ENCODE results near the gene CHN1. TPM values are rescaled to one million over a fixed set of nuclear protein-coding genes. Genes with fewer than 3 reads are reported as not detected.

CHN1 gene
- total RNA-seq, 6 donors from 2014 or later, result 7.2 to 27.1 (median 11.0) TPM

GRCh38 chr2:174748948-174749347, 256.2 kb downstream of the CHN1 start:
- Histone ChIP-seq H3K4me1 (no peaks in the 10 kb centered on the region), H3K27ac (no peak overlapping the region), H3K36me3 (no peaks in the 10 kb centered on the region), H3K27me3 (no peaks in the 10 kb centered on the region), H3K4me3 (no peak overlapping the region), H3K9me3 (no peaks in the 10 kb centered on the region)
- ATAC-seq (ENCODE audit: low FRiP score in 2 of 2) (peak; percentile 65 to 86), DNase-seq (peak in 1 of 2 donors; percentile 38)
- no peak for TF ChIP-seq POLR2AphosphoS5 (IDR thresholded peaks at IDR 0.05)
- peak; percentile 24 to 73 (median 58) for TF ChIP-seq CTCF (IDR thresholded peaks at IDR 0.05)
- WGBS, 2 donors, result 0 to 3% methylated on average over 4 of the region's 4 CpGs

Small RNAs within 50 kb of the gene (small RNA-seq; reads per million reads assigned to genes)
- gene RNU6-1290P (0 reads per million in 4 donors), gene RNU6-763P (0 reads per million in 4 donors)

Other genes starting within 250 kb of the CHN1 start
- under 1 TPM in 1 of 6 donors, not detected in 5; 0.17 TPM for gene CHRNA1, start 240.9 kb downstream of the CHN1 start, total RNA-seq
- 10 to 100 TPM; 16.6 to 63.4 (median 35.6) TPM for gene ATF2, start 162.8 kb upstream of the CHN1 start, total RNA-seq
- 100 to 1,000 TPM in 3 of 6 donors, 10 to 100 TPM in 3; 14.8 to 164 (median 107) TPM for gene ATP5MC3, start 176.3 kb upstream of the CHN1 start, total RNA-seq

All from upper lobe of left lung (tissue), 6 donors.